GM19324 (cell line): ENCODE measurements around the gene ARHGAP6.
"Not testable (repeated sequence)": the region's sequence is repeated elsewhere in the genome, so short reads cannot be mapped to it uniquely, and the experiment has no call there.

Experiments used
- ATAC-seq: cut with Tn5 transposase; IDR thresholded peaks from one replicate; pipeline ENCODE4 v1.9.1; 2021; ENCODE audit warnings: mild to moderate bottlenecking, moderate library complexity; ENCODE audit not compliant: unreplicated experiment, low FRiP score

The ARHGAP6 gene

DNA sequence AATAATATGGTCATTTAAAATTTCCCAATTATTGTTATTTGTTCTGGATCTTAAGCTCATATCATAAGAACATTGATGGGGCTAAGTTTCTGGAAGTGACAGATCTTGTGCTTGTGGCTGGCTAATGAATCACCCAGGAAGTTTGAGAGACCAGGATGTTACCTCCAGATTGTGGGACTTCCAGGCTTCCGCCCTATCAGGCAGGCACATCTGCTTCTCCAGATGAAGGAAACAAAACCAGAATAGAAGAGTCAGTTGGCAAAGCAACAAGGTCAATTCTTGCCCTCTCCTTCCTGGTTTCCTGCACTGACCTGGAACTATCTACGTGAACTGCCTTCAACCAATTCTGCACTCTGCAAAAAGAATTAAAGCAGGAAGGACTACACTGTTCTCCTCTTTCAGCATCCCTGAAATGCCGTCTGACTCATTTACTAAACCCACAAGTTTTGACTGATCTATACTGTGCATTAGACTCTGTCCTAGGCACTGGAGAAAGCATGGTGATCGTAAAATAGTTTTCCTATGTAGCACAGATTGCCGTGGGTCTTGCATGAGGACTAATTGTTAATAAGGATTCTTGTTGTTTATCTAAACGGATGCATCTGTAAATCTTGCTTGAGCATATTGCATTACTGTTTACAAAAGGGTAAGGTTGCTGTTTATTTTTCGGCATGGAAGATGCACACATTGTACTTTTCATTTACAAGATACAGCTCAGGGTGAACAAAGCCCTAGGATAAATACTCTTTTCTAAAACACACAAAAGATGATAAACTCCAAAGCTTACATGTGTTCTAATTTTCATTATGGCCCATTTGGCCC, 297.9 kb downstream of the ARHGAP6 start:
- ATAC-seq, result no peak

DNA sequence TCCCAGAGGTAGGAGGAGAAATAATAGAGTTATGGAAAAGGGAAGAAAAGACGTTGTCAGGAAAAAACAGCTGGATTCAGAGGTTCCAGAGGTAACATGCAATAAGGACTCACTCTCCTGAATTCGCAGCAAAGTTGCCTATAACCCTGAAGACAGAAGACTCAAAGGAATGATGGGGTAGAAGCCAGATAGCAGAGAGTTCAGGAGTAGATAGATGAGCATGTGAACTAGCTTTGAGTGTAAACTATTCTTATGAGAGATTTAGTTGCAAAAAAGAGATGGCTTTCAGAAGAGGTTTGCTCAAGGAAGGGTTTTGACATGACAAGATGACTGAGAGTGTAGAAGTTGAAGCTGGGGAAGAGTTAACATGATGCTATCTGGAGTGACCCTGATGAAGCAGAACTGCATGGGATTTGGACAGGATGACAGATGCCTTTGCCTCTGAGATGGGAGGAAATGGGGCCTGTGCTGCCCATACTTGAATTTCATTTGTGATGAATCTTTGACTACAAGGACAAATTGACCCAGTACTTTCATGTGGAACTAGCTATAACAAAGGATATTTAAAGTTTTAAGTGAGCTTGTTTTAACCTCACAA, 298.6 kb downstream of the ARHGAP6 start:
- ATAC-seq, result no peak

DNA sequence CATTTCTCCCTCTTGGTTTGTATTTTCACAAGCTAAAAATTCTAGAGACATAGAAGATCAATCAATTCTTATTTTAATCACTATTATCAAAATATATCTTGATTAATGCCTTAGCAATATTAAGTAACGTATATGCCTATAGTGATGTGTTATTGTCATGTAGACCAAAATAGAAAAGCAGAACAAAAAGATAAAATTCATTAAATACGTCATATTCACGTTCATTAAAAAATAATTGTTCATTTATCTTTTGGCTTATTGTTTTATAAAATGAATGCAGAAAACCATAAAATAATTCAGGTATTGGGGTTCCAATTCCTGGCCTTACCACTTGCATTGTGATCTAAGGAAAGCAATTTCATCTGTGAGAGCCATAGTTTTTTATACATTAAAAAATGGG, 300.3 kb downstream of the ARHGAP6 start:
- ATAC-seq, result no peak

DNA sequence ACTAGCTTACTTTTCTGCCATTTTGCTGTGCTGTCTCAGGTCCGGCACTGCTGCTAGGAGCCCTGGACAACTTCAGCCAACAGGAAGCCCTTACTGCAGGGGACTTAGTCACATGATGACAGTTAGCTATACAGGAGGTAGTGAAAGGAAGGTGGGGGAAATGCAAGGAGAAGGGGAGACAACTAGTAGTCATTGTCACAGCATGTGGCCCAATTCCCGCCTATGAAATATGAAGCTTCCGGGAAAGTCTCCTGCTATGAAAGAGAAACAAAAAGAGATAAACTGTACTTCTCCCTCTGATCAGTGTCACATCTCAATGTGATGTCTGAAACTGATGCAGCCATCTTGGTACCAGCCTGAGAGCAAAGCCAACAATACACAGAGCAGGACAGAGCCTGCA, 300.9 kb downstream of the ARHGAP6 start:
- ATAC-seq, result no peak

DNA sequence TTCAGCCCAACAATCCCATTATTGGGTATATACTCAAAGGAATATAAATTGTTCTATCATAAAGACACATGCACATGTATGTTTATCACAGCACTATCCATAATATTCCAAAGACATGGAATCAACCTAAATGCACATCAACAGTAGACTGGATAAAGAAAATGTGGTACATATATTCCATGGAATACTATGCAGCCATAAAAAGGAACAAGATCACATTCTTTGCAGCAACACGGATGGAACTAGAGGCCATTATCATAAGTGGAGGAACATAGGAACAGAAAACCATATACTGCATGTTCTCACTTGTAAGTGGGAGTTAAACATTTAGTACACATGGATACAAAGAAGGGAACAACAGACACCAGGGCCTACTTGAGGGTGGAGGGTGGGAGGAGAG, 301.9 kb downstream of the ARHGAP6 start:
- not testable (repeated sequence) for ATAC-seq

DNA sequence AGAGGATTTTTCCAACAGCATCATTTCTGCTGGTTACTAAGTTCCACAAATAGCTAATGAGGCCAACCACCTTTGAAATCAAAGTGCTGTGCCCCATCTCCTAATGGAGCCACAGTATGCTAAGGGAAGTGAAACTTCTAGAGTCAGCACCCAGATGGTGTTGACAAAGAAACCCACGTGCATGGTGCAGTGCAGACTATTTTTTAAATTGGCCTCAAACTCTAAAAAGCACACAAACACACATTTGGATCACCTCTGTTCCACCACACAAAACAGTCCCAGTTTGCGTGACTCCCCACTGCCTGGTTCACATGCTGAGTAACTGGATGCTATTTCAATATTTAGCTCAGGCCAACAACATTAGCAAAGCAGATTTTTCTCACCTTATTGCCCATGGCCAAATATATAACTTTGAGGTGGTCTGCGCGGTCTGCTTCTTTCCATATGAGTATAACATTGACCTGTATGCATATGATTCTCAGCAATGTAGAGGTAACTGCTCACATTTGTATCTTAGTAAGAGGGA, 302.6 kb downstream of the ARHGAP6 start:
- peak; percentile 97 for ATAC-seq

DNA sequence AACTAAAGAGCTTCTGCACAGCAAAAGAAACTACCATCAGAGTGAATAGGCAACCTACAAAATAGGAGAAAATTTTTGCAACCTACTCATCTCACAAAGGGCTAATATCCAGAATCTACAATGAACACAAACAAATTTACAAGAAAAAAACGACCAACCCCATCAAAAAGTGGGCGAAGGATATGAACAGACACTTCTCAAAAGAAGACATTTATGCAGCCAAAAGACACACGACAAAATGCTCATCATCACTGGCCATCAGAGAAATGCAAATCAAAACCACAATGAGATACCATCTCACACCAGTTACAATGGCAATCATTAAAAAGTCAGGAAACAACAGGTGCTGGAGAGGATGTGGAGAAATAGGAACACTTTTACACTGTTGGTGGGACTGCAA, 304.1 kb downstream of the ARHGAP6 start:
- ATAC-seq, result not testable (repeated sequence)

DNA sequence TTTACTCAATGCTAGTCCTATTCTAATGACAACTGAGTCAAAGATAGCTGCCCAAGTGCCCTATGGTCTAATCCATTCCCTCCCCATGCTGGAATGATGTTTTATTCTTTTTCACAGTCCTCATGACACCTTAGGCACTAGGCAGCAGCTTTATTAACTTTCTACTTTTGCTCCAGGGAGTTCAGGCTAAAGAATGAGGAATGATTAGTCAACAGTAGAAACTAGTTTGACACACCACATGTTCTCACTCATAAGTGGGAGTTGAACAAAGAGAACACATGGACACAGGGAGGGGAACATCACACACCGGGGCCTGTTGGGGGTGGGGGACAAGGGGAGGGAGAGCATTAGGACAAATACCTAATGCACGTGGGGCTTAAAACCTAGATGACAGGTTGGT, 309.8 kb downstream of the ARHGAP6 start:
- not testable (repeated sequence) for ATAC-seq

DNA sequence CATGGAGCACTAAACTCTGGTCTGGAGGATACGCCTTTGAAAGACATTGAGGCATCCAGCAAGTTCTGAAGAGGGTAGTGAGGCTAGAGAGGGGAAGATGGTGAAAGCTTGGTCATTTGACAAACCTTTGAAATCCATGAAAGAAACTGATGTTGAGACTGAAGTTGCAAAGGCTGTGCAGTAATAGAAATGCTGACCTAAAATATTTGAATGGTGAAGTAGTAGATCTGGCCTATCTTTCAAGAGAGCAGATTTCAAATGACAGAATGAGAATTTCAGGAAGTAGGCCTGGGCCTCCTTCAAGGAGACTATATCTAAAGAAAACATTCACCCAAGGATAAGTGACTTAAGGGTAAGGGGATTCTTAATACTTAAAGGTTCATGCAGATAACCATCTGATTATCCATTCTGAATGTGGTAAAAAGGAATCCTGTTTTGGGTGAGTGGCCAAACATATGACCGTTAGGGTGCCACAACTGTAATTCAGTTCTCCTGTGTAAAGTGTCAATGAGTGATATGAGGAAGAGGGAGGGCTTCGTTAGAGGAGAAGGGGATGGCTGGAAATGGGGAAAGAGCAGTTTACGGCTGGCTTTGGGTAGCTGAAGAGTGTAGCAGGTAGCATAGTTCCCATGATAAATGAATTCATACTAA, 310.3 kb downstream of the ARHGAP6 start:
- ATAC-seq, result no peak

DNA sequence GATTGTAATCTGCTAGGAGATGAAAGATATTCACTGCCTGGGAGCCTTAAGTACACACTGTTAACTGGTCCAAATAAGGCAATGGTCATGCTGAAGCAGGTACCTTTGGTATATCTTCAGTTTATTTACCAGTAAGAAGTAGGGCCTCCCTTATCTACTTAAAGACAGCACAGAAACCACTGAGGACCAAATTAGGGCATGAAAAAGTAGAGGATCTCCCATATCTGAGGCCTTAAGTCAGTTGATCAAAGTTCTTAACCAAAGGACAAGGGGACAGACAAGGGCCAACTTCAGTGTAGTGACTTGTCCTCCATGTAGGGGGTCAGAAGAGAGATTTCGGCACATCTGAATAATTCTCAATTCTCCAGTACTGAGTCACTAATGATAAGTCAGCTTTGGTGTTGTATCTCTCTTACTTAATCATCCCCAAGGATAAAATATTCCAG, 313.4 kb downstream of the ARHGAP6 start:
- ATAC-seq, result no peak

DNA sequence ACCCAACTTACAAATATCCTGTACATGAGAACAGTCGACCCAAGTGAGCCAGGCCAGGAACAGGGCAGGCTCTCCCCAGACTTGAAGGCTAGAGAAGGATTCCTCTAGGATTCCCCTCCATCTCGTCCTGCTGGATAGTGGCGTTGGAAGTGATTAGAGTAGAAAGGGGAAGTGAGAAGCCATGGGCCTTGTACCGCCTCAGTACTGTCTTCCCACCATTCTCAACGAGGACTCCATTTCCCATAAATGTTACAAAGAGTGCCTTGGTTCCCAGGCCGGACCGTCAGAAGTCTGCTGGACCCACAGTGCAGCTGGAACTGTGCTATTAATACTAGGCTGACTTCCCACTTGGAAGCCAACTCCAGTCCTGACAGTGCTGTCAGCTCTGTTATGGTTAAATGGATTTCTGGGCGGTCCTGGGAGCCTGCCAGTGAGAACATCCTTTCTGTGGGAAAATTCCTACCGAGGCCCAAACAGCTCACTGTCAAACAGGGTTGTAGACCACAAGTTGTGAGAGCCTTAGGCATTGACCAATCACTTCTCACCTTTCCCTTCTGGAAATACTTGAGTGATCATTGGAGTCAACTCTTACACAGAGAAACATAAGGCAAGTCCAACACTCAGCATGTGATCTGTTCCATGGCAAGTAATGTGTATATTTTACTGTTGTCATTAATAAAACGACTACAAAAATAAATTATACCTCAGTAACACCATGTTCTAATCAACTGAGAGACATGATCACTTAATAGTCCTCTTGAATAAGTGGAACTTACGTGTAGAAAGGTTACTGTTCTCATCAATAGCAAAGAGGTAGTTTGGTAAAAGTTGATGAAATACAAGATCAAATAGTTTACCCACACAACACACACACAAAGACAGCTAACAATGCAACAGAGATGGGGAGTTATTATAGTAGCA, 314.1 kb downstream of the ARHGAP6 start:
- ATAC-seq, result no peak

DNA sequence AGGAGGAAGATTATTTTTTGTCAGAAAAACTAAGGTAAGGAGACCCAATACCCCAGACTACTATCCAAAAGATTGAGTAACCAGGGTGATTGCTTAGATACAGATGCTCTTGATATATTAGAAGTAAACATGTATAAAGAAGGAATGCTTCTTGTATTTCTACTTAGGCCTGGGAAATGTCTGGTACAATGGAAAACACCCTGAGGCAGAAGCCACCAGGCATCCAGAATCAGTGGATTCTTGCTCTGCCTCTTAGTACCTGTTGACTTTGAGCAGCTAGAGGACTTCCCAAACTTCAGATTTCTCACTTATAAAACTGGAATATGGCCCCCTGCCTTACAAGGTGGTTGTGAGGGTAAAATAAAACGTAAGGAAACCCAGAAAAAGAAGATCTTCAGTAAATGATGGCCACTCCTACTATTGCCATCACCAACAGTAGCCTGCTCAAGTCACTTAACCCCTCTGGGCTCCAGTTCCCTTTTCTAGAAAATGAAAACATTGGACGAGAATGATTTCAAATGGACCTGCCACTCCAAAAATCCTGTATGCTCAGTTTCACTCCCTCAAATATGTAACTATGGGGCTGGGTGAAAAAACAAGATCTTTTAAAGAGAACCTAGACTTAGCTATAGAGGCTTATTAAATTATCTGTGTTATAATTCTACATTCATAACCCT, 315.9 kb downstream of the ARHGAP6 start:
- ATAC-seq, result no peak

DNA sequence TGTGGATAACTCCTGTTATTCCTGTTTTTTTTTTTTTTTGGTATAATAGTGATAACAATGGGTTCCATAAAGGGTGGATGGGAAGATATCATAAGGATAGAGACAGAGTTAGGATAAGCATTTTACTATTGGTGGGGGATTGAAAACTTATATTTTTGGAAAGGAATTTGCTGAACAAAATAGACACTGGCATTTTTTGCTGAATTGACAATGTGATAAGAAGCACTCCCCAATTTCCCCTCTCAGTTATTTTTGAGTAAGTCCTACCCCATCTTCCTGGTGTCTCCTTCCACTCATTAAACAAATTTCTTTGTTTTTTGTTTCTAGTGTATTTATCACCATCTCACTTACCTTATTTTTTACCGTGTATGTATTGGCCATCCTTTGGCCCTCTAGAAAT, 316.7 kb downstream of the ARHGAP6 start:
- ATAC-seq, result no peak

DNA sequence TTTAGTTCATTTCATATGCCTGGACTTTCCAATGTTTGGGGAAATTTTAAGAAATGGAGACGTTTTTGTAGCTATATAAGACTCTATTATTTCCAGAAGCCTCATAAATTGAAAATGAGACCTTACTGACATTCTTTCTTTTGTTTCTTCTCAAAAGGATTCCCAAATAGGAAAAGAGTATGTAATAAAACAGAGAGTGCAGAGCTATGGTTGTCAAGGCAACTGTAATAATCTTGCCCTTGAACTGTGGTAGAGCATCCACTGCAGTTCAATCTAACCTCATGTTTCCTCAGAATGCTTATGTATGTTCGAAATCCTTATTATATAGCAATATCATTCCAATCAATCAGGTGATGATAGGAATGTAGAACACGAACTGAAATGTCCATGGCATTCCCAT, 318.4 kb downstream of the ARHGAP6 start:
- ATAC-seq, result no peak

DNA sequence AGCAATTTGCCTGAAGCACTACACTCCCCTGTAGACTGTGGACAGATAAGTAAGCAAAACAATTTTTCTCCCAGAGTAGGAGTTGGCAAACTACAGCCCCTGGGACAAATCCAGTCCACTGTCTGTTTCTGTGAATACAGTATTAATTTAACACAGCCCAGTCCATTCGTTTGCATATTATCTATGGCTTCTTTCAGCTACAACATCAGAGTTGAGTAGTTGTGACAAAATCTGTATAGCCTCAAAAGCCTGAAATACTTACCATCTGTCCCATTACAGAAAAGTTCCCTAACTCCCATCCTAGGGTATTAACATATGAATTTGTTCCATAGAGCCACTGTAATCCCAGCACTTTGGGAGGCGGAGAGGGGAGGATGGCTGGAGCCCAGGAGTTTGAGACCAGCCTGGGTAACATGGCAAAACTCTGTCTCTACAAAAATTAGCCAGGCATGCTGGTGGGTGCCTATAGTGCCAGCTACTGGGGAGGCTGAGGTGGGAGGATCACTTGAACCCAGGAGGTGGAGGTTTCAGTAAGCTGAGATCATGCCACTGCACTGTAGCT, 319.5 kb downstream of the ARHGAP6 start:
- no peak for ATAC-seq

DNA sequence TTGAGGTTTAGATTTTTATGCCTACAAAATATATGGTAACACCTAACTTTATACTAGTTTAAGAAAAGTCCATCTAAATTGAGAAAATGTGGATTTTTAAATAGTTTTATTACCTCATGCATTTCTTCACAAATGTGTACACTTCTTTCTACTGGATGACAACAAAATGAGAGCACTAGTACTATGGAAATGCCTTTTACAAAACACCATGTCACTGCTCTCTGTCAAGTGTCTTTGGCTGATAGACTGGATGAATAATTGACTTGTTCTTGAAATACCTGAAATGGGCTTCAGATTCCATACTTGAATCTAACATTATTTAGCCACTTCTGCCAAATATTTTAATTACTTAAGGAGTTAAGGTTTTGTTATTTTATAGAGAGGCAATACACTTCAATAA, 323.0 kb downstream of the ARHGAP6 start:
- no peak for ATAC-seq

DNA sequence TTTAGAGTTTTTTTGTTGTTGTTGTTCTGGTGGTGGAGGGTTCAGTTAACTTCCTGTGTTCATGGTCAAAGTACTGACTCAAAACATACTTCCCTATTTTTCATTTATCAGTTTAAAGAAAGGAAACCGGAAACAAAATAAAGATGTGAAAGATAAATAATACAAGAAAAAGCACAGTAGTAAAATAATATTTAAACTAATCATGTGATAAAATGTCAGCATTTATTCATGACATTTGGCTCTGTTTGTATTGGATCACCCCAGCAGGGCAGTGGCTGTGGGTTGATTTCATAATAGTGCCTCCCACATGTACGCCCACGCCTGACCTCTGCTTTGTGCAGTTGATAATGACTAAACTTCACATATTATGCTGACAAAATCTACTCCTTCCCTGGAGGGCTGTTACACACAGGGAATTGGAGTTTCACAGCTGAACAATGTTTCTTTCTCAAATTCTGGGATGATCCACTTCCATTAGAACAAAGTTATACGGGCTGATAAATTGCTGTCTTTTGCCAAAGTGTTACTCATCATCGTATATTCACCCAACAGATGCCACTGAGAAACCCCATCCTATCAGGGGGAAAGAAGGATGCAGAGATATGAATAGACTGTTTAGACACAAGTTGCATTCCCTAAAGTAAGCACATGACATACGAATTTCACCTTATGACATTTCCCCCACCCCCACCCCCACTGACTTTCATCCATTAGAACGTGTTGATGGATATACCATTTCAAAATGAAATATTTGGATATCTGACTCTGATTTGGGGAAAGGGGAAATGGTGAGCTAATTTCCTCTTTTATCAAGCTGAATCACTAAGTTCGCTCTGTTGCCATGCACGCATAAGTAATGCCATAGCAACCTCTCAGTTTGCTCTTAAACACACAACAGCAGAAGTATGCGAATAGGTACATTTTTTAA, 324.2 kb downstream of the ARHGAP6 start:
- no peak for ATAC-seq

DNA sequence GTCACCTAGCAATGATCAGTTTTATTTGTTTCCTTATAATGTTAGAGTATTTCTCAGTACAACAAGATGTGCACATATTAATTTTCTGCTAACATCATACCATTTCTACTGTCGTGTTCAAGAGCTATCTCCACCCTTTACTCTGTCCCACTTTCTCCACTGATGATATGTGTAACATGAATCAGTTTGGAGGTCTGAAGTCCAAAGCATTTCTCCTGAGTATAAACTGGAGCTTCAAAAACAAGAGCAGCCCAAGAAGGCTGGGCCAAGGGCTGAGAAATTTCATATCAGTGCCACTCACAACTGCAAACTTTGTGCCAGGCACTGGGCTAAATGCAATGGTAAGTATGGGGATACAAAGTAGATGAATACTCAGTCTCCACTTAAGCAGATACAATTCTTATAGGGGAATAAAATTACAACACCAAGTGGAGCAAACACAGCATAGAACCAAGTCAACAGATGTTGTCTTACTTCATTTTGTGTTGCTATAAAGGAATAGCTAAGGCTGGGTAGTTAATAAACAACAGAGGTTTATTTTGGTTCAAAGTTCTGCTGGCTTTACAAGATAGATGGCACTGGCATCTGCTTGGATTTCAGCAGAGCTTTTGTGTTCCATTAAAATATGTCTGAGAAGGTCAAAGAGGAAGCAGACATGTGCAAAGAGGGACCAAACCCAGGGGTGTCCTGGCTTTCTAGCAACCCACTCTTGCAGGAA, 328.3 kb downstream of the ARHGAP6 start:
- no peak for ATAC-seq
